GM12878 (cell line): ENCODE measurements around the gene KLF11. TPM values are rescaled to one million over a fixed set of nuclear protein-coding genes. Genes with fewer than 3 reads are reported as not detected.

Source experiments
- ATAC-seq: fragments of 200-7000 bp; cut with Tn5 transposase; 3 replicates; pipeline ENCODE4 v1.9.1; 2020; ENCODE audit warnings: mild to moderate bottlenecking, moderate library complexity
- BruUV-seq: library from RNA; stranded (reverse); fragments of 400-500 nt; replicated peaks from 2 replicates; lab custom pipeline; 2021; lab: Mats Ljungman, UMichigan
- CTCF ChIA-PET: fragments of 300-600 bp; sonication (Branson Sonifier 250); formaldehyde crosslinking; extraction: SDS; loops from one replicate; lab custom pipeline; 2021; ENCODE audit warnings: inconsistent platforms; lab: Yijun Ruan, JAX
- POLR2A ChIA-PET: fragments of 350-600 bp; formaldehyde crosslinking; extraction: SDS; loops from one replicate; lab custom pipeline; 2021; ENCODE audit warnings: inconsistent platforms; lab: Charles Lee
- RAD21 ChIA-PET: fragments of 300-600 bp; sonication (Branson Sonifier 250); formaldehyde crosslinking; loops from one replicate; lab custom pipeline; 2023; ENCODE audit warnings: antibody characterized with exemption; ENCODE audit not compliant: unreplicated experiment; lab: Charles Lee
- SMC1A ChIA-PET: fragments of 300-600 bp; sonication (Branson Sonifier 250); formaldehyde crosslinking; loops from one replicate; lab custom pipeline; 2023; ENCODE audit not compliant: unreplicated experiment, uncharacterized antibody; lab: Charles Lee
- DNase-seq: peaks from one replicate; pipeline ENCODE4 v3.0.0-alpha.2; 2011; ENCODE audit warnings: low read depth, low spot score
- FAIRE-seq: peaks from 3 replicates; lab custom pipeline; 2011; peaks lifted over from hg19 to GRCh38; lab: Jason Lieb, UNC
- H2AFZ ChIP-seq: 2 replicates; pipeline ENCODE4 v1.6.0; 2011; ENCODE audit warnings: low read depth, low read length, control low read depth; ENCODE audit not compliant: control insufficient read depth
- H3K27ac ChIP-seq: 2 replicates; pipeline ENCODE4 v1.5.1; 2011; ENCODE audit warnings: control low read depth; ENCODE audit not compliant: control insufficient read depth, insufficient read depth
- H3K27me3 ChIP-seq, 2 experiments: replicated peaks in 1 of 2; 2 replicates each; pipeline versions ENCODE4 v1.6.0 to v1.6.1; 2011; ENCODE audit warnings: low read length in 1 of 2; ENCODE audit not compliant: control insufficient read depth in 2 of 2, insufficient read depth in 2 of 2
- H3K36me3 ChIP-seq, 2 experiments: 2 replicates each; pipeline ENCODE4 v1.5.1; 2011; ENCODE audit warnings: low read length in 1 of 2; ENCODE audit not compliant: control insufficient read depth in 2 of 2, insufficient read depth in 2 of 2
- H3K4me1 ChIP-seq: 2 replicates; pipeline ENCODE4 v1.6.1; 2011; ENCODE audit warnings: mild to moderate bottlenecking, low read length, moderate library complexity, mixed read lengths; ENCODE audit not compliant: control insufficient read depth, insufficient read depth
- H3K4me2 ChIP-seq: 2 replicates; pipeline ENCODE4 v1.6.0; 2011; ENCODE audit warnings: control low read depth; ENCODE audit not compliant: control insufficient read depth, insufficient read depth
- H3K4me3 ChIP-seq: fragments of 200-600 bp; sonication (generic); 2 replicates; pipeline ENCODE4 v1.5.1; 2016
- H3K79me2 ChIP-seq: 2 replicates; pipeline ENCODE4 v1.6.0; 2011; ENCODE audit warnings: low read length; ENCODE audit not compliant: control insufficient read depth, insufficient read depth
- H3K9ac ChIP-seq: 2 replicates; pipeline ENCODE4 v1.8.0; 2011; ENCODE audit warnings: low read length, control low read depth, mixed read lengths; ENCODE audit not compliant: control insufficient read depth, insufficient read depth
- H3K9me3 ChIP-seq: replicated peaks from 3 replicates; pipeline ENCODE4 v1.5.1; 2011; ENCODE audit warnings: mild to moderate bottlenecking, low read length; ENCODE audit not compliant: control insufficient read depth, insufficient read depth
- H4K20me1 ChIP-seq: 2 replicates; pipeline ENCODE4 v1.6.0; 2011; ENCODE audit not compliant: control insufficient read depth, insufficient read depth
- DPF2 ChIP-seq: fragments of 450-650 bp; IDR thresholded peaks from 2 replicates; pipeline ENCODE4 v1.6.1; 2017; ENCODE audit warnings: mild to moderate bottlenecking
- PML ChIP-seq: IDR thresholded peaks from 2 replicates; pipeline ENCODE4 v1.6.1; 2012; ENCODE audit warnings: low read length, inconsistent platforms
- RAD21 ChIP-seq: IDR thresholded peaks from 2 replicates; pipeline ENCODE4 v1.6.1; 2011; ENCODE audit warnings: mild to moderate bottlenecking, low read depth, low read length, moderate library complexity; ENCODE audit not compliant: insufficient read depth
- SMC3 ChIP-seq: IDR thresholded peaks from 2 replicates; pipeline ENCODE4 v1.6.1; 2011; ENCODE audit warnings: low read length, improper control_type of control experiment, borderline replicate concordance
- SUZ12 ChIP-seq: fragments of 200-600 bp; sonication (generic); IDR thresholded peaks from one replicate; pipeline ENCODE4 v1.6.1; 2018; ENCODE audit warnings: antibody characterized with exemption, mild to moderate bottlenecking; ENCODE audit not compliant: unreplicated experiment
- WGBS: methylation state at CpG from one replicate; pipeline ENCODE4 v1.1.6; 2016; ENCODE audit warnings: low lambda C conversion rate; ENCODE audit not compliant: insufficient replicate concordance, insufficient coverage; ENCODE audit errors: missing lambda C conversion rate; 5-methylcytosine and 5-hydroxymethylcytosine counted together
- in situ Hi-C: fragments of 300-500 bp; cut with MboI; formaldehyde crosslinking; loops from 9 replicates; pipeline ENCODE4 v1.14.3; 2018; ENCODE audit warnings: mixed read lengths
- intact Hi-C: fragments of 100-400 bp; cut with micrococcal nuclease; formaldehyde crosslinking; loops from one replicate; pipeline ENCODE4 v1.14.2; 2022; ENCODE audit not compliant: unreplicated experiment
- polyA plus RNA-seq, 11 experiments: library from polyadenylated mRNA; depleted of rRNA in 4 of 11; unstranded in 6 of 11; stranded (reverse) in 5 of 11; fragments of >200 nt; fragmentation: Nextera tagmentation in 4 of 11; fragmentation: Illumina TruSeq in 1 of 11; extraction: Ambion mirVana in 4 of 11; extraction: Trizol in 1 of 11; gene quantifications; 1 replicate in 1 of 11; 2 replicates in 10 of 11; pipeline versions ENCODE4 v1.2.1 to v1.2.3, GENCODE V29; 2011 to 2016; ENCODE audit warnings: inconsistent platforms in 2 of 11, missing spikeins in 2 of 11, low read depth in 1 of 11
- total RNA-seq, 4 experiments: library from RNA; depleted of rRNA in 3 of 4; stranded (reverse); fragments of >200 nt in 3 of 4; fragmentation: Illumina TruSeq in 1 of 4; extraction: Trizol in 1 of 4; gene quantifications; 2 replicates each; pipeline versions ENCODE4 v1.2.1 to v1.2.3, GENCODE V29; 2013 to 2021
- TF ChIP-seq, protein P1 (sequence below), 3 experiments: IDR thresholded peaks in 2 of 3; conservative IDR thresholded peaks in 1 of 3; 2 replicates each; pipeline ENCODE4 v1.5.1; 2011; ENCODE audit warnings: low read depth in 3 of 3, low read length in 3 of 3, mild to moderate bottlenecking in 3 of 3, control low read depth in 2 of 3, moderate library complexity in 2 of 3, inconsistent platforms in 1 of 3, mixed read lengths in 1 of 3; ENCODE audit not compliant: control insufficient read depth in 2 of 3, insufficient read depth in 1 of 3; ENCODE audit errors: extremely low read depth in 1 of 3

Gene KLF11
- total and polyA plus RNA-seq, 10 of the 15 experiments (the other 5 are each of a cell fraction or from before 2014, with no cell fraction given) = 0.03 to 0.54 (median 0.14) TPM; not detected in 1

DNA sequence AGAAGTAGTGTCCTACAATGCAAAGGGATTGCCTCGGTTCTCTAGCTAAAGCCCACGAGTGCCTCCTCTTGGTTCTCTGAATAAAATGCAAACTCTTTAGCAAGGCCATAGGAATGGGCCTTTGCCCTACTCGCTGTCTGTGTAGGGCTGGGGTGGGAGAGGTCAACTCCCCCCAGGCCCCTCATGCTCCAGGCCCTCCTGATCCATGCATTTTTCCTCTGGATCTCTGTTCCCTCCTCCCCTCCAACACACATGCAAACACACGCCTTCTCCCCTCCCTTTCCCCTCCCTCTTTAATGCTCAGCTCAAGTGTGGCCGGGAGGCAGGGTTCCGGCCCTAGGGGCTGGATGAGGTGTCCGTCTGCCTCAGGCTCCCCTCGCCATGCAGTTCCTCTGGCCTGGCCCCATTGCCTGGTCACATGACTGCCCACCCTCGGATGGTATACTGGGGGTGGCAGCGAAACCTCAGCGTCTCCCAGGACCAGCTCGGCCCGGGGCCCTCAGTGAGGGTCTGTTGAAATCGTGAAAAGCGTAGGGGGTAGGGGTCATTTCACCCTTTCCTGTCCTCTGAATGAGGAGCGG is 14.9 kb upstream of the KLF11 start:
- in situ Hi-C loops = no loop called here
- no peak overlapping the region for H3K27ac ChIP-seq
- no TSS peak for BruUV-seq
- no peak for DNase-seq
- WGBS = 59% methylated on average over 16 of the region's 16 CpGs
- H3K4me3 ChIP-seq = no peak overlapping the region
- no peak for FAIRE-seq
- no peak overlapping the region for H2AFZ ChIP-seq
- ChIA-PET POLR2A (no interaction called here), RAD21 (interaction anchor here (0.9 to 2.6 kb wide), 5 partner anchors 19 to 229 kb away, joined by 3 to 15 read pairs (median 5); no protein-coding TSS in a partner anchor), SMC1A (interaction anchor here (1.0 to 2.6 kb wide), 4 partner anchors 18 to 229 kb away, joined by 3 to 19 read pairs (median 4); no protein-coding TSS in a partner anchor)
- no peaks in the 10 kb centered on the region for H3K36me3 ChIP-seq
- H3K4me2 ChIP-seq = no peak overlapping the region
- no peak overlapping the region for H3K9ac ChIP-seq
- no peaks in the 10 kb centered on the region for H3K79me2 ChIP-seq
- no peaks in the 10 kb centered on the region; a peak in 1 of 4 replicates for H3K27me3 ChIP-seq
- no peaks in the 10 kb centered on the region for H3K9me3 ChIP-seq
- H3K4me1 ChIP-seq = peaks cover 11% of the 10 kb centered on the region
- intact Hi-C loops = no loop called here
- no peak for TF ChIP-seq SUZ12
- TF ChIP-seq SMC3 = peak; percentile 11; the same call in 1 of the 2 replicates
- TF ChIP-seq, protein P1, sequence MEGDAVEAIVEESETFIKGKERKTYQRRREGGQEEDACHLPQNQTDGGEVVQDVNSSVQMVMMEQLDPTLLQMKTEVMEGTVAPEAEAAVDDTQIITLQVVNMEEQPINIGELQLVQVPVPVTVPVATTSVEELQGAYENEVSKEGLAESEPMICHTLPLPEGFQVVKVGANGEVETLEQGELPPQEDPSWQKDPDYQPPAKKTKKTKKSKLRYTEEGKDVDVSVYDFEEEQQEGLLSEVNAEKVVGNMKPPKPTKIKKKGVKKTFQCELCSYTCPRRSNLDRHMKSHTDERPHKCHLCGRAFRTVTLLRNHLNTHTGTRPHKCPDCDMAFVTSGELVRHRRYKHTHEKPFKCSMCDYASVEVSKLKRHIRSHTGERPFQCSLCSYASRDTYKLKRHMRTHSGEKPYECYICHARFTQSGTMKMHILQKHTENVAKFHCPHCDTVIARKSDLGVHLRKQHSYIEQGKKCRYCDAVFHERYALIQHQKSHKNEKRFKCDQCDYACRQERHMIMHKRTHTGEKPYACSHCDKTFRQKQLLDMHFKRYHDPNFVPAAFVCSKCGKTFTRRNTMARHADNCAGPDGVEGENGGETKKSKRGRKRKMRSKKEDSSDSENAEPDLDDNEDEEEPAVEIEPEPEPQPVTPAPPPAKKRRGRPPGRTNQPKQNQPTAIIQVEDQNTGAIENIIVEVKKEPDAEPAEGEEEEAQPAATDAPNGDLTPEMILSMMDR (IDR thresholded peaks at IDR 0.05 in 2 of 3, conservative IDR thresholded peaks at IDR 0.05 in 1 of 3; ENCODE audit: control insufficient read depth in 2 of 3, extremely low read depth in 1 of 3, insufficient read depth in 1 of 3, low read depth in 3 of 3, low read length in 3 of 3) = peak; percentile 13 to 41 (median 31); a peak in 4 of 6 replicates
- peak; percentile 57 for TF ChIP-seq RAD21
- no peak for TF ChIP-seq DPF2
- no peak for TF ChIP-seq PML
- TF ChIP-seq, all 136 proteins: peak for 3
- ATAC-seq = peak; percentile 59
- CTCF ChIA-PET = interaction anchor here (0.6 to 6.4 kb wide), 12 partner anchors 10 to 406 kb away, joined by 3 to 34 read pairs (median 5); no protein-coding TSS in a partner anchor
- no peaks in the 10 kb centered on the region for H4K20me1 ChIP-seq
